GM12874 (cell line): Measurements from ENCODE around the gene NKAIN4.

Experiments
- CTCF ChIP-seq: IDR thresholded peaks from 2 replicates; pipeline ENCODE4 v1.5.1; 2011; ENCODE audit warnings: low read depth, mild to moderate bottlenecking, control low read depth, low read length, moderate library complexity; ENCODE audit not compliant: insufficient read depth

Gene NKAIN4

GRCh38 chr20:63208346-63208909 is 45.8 kb downstream of the NKAIN4 start:
- TF ChIP-seq CTCF: no peak

GRCh38 chr20:63206878-63207277 is 47.4 kb downstream of the NKAIN4 start:
- TF ChIP-seq CTCF: no peak

GRCh38 chr20:63205896-63206295 is 48.4 kb downstream of the NKAIN4 start:
- no peak for TF ChIP-seq CTCF

GRCh38 chr20:63204362-63204761 is 49.9 kb downstream of the NKAIN4 start:
- no peak for TF ChIP-seq CTCF

GRCh38 chr20:63202811-63203526 is 51.3 kb downstream of the NKAIN4 start:
- no peak for TF ChIP-seq CTCF

- no peak for TF ChIP-seq CTCF
Measured at GRCh38 chr20:63202021-63202420, 52.2 kb downstream of the NKAIN4 start.

GRCh38 chr20:63198606-63199005 is 55.7 kb downstream of the NKAIN4 start:
- TF ChIP-seq CTCF: no peak
